HG03139 (cell line): Measurements from ENCODE around the gene ADAMTS2.
"Not testable (repeated sequence)": the region's sequence is repeated elsewhere in the genome, so short reads cannot be mapped to it uniquely, and the experiment has no call there.

Experiments used
- ATAC-seq: cut with Tn5 transposase; IDR thresholded peaks from one replicate; pipeline ENCODE4 v1.9.1; 2021; ENCODE audit not compliant: unreplicated experiment

Gene ADAMTS2

DNA sequence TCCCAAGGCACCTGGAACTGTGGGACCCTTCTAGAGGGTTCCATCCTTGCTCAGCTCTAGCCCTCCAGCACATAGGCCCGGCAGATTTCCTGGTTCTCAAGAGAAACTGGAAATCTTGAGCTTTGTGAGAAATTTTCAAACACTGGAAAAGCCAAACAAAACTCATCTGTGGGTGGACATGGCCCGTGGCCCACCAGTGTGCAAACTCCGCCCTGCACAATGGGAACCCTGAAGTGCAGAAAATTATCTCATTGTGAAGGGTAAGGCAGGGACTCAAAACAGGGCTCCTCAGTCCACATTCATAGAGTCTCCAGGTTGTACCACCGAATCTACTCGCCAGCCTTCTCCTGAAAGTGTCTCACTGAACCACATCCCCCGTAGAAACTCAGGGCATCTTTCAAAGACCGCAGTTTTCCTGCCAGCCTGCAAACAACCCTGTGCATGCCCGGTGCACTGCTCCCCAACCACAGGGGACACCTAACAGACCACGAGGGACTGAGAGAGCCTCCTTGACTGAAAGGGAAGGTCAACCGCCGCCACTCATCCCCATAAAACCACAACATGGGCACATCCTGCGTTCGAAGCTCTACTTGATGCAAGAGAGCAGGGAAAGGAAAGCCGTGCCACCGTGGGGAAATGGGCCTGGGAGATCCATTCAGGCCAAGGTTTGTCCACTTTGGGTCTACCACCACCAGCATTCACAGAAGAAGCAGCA is 18.1 kb downstream of the ADAMTS2 start:
- no peak for ATAC-seq

- no peak for ATAC-seq
Observed at GRCh38 chr5:179326122-179326927, 18.9 kb downstream of the ADAMTS2 start.

- ATAC-seq: no peak
Observed at GRCh38 chr5:179325296-179326031, 19.8 kb downstream of the ADAMTS2 start.

GRCh38 chr5:179324760-179325295 is 20.4 kb downstream of the ADAMTS2 start:
- no peak for ATAC-seq

DNA sequence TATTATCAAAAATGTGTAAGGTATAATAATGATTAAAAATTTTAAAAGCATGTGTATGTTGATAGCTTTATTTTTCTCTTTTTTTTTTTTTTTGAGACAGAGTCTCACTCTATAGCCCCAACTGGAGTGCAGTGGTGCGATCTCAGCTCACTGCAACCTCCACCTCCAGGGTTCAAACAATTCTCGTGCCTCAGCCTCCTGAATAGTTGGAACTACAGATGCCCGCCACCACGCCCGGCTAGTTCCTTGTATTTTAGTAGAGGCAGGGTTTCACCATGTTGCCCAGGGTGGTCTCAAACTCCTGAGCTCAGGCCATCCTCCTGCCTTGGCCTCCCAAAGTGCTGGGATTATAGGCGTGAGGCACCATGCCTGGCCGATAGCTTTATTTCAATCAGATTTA is 20.9 kb downstream of the ADAMTS2 start:
- ATAC-seq: not testable (repeated sequence)

GRCh38 chr5:179323026-179323870 is 22.0 kb downstream of the ADAMTS2 start:
- ATAC-seq: no peak

DNA sequence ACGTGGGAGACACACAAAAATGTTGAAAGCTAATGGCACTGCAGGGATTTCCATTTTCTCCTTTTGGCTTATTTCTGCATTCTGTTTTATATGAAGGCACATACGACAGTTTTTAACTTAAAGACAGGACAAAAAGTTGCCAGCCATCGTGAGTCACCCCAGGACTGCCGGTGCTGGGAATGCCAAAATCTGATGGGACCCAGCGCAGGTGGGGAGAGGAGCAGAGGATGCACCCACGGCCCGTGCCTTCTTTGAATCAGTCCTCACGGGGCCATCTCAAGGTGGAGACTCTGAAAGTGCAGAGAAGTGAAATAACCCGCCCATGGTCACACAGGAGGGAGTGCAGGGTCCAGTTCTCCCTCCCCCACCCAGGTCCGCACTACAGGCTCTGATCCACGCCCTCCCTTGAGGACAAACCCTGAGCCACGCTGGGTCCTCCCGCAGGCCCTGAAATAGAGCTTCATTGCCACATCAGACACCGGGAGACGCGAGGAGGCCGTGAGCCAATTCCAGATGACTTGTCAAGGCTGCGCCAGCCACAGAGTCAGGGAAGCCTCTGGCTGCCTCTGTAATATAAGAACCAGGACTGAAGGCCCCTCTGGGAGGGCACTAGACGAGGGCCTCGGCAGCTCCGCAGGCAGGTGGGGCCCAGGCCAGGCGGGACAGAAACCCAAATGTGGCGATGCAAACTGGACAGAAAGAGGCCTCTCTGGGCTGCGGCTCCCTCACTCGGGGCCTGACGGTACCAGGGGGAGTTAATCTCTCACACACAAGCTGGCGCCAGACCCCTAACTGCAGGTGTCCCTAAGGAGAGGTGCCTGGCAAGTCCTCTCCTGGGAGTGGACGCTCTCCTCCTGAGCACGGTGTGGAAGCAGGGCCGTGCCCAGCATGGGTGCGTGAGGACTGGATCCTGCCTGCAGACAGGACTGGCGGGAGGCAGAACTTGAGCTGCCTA is 22.9 kb downstream of the ADAMTS2 start:
- ATAC-seq: no peak

- ATAC-seq: no peak
Observed at GRCh38 chr5:179321206-179321987, 23.9 kb downstream of the ADAMTS2 start.

GRCh38 chr5:179319741-179320281 is 25.4 kb downstream of the ADAMTS2 start:
- no peak for ATAC-seq

- no peak for ATAC-seq
Observed at GRCh38 chr5:179319123-179319522, 26.1 kb downstream of the ADAMTS2 start.

- ATAC-seq: no peak
Observed at GRCh38 chr5:179318221-179318955, 26.9 kb downstream of the ADAMTS2 start.

- no peak for ATAC-seq
Observed at GRCh38 chr5:179317411-179318220, 27.6 kb downstream of the ADAMTS2 start.

- no peak for ATAC-seq
Observed at GRCh38 chr5:179316982-179317381, 28.3 kb downstream of the ADAMTS2 start.

GRCh38 chr5:179316111-179316551 is 29.1 kb downstream of the ADAMTS2 start:
- no peak for ATAC-seq

DNA sequence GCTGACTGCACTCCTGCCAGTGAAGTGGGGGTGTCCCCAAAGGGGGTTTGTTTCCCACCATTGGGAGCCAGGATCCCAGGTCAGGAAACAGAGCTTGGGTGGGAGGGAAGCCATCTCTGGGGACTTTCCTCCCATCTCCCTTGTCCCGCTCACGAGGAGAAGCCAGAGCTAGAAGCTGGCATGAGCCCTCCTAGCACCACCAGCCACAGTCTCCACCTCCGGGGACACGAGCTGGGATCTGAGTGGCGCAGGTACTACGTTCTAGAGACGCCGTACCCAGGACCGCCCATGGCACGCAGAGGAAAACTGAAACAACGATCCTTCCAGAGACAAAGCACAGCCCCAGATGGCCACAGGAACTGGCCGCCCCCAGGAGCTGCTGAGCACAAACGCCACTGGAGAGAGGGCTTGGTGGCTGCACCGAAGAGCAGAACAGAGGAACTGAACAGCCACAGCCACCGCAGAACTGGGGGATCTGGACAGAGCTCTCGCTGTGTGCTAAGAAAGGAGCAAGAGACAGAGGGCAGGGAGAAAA is 29.8 kb downstream of the ADAMTS2 start:
- no peak for ATAC-seq

DNA sequence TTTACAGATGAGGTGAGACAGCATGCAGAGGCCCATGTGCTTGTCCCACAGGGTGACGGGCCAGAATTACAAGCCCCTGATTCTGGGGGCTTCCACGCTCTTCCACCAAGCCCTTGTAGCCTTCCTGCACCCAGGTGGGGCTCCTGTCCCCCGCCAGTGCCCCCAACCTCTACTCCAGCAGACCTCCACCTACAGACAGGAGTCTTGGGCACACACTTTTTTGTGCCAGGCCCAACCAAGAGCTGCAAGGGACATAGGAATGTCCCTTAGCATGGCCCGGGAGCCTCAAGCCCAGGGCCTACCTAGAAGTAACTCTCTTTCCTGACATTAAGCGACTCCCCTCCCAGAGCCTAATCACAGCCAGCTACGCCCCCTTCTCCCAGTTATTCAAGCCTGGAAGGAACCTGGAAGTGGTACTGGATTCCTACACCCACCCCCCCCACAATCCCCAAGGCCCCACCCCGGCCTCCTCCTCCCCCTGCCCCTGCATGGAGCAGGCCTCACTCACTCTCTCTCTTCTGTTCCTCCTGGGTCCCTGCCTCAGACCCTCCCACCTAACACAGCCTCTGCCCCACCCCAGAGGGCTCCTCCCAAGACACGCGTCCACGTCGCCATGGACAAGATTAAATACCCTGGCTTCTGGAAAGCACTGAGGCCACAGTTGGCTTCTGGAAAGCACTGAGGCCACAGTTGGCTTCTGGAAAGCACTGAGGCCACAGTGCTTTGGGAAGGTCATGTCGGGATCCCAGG is 30.5 kb downstream of the ADAMTS2 start:
- no peak for ATAC-seq
